Smooth muscle cell (in vitro differentiated cells): ENCODE results near the gene PNLIPRP1. TPM values are rescaled to one million over a fixed set of nuclear protein-coding genes. Genes with fewer than 3 reads are reported as not detected.

Experiments used
- DNase-seq: peaks from one replicate; lab custom pipeline; 2025; ENCODE audit not compliant: unreplicated experiment; lab: John Stamatoyannopoulos, UW
- H2AFZ ChIP-seq: fragments of 200-600 bp; sonication (generic); 2 replicates; pipeline ENCODE4 v1.6.0; 2016; ENCODE audit warnings: antibody characterized with exemption, low read depth, mild to moderate bottlenecking
- H3F3A ChIP-seq: fragments of 200-600 bp; sonication (generic); 2 replicates; pipeline ENCODE4 v1.6.0; 2017; ENCODE audit warnings: antibody characterized with exemption, low read depth
- H3K27ac ChIP-seq: fragments of 200-600 bp; sonication (generic); 2 replicates; pipeline ENCODE4 v1.5.1; 2016; ENCODE audit warnings: low read depth, mild to moderate bottlenecking
- H3K27me3 ChIP-seq: fragments of 200-600 bp; sonication (generic); 2 replicates; pipeline ENCODE4 v1.6.1; 2016; ENCODE audit warnings: low read depth, mild to moderate bottlenecking
- H3K36me3 ChIP-seq: fragments of 200-600 bp; sonication (generic); 2 replicates; pipeline ENCODE4 v1.5.1; 2016; ENCODE audit warnings: low read depth
- H3K4me1 ChIP-seq: fragments of 200-600 bp; sonication (generic); 2 replicates; pipeline ENCODE4 v1.5.1; 2016; ENCODE audit warnings: low read depth
- H3K4me2 ChIP-seq: fragments of 200-600 bp; sonication (generic); 2 replicates; pipeline ENCODE4 v1.6.0; 2016; ENCODE audit warnings: mild to moderate bottlenecking
- H3K4me3 ChIP-seq: fragments of 200-600 bp; sonication (generic); 2 replicates; pipeline ENCODE4 v1.5.1; 2016; ENCODE audit warnings: mild to moderate bottlenecking
- H3K79me2 ChIP-seq: fragments of 200-600 bp; sonication (generic); 2 replicates; pipeline ENCODE4 v1.6.0; 2016; ENCODE audit warnings: low read depth, mild to moderate bottlenecking
- H3K9ac ChIP-seq: fragments of 200-600 bp; sonication (generic); 2 replicates; pipeline ENCODE4 v1.6.0; 2016; ENCODE audit warnings: low read depth
- H3K9me3 ChIP-seq: fragments of 200-600 bp; sonication (generic); replicated peaks from 2 replicates; pipeline ENCODE4 v1.5.1; 2016; ENCODE audit warnings: low read depth
- H4K20me1 ChIP-seq: fragments of 200-600 bp; sonication (generic); 2 replicates; pipeline ENCODE4 v1.6.0; 2016; ENCODE audit warnings: low read depth
- CTCF ChIP-seq: fragments of 200-600 bp; sonication (generic); IDR thresholded peaks from 2 replicates; pipeline ENCODE4 v1.5.1; 2017; ENCODE audit warnings: borderline replicate concordance, mild to moderate bottlenecking, antibody characterized with exemption; ENCODE audit not compliant: insufficient read depth, poor library complexity, severe bottlenecking
- WGBS: methylation state at CpG from one replicate; pipeline ENCODE4 v1.1.7; 2016; ENCODE audit warnings: low lambda C conversion rate; 5-methylcytosine and 5-hydroxymethylcytosine counted together
- polyA plus RNA-seq: library from polyadenylated mRNA; unstranded; fragments of >200 nt; fragmentation: Nextera tagmentation; extraction: Ambion mirVana; gene quantifications from 2 replicates; pipeline ENCODE4 v1.2.1, GENCODE V29; 2016
- total RNA-seq: library from RNA; depleted of rRNA; stranded (reverse); fragments of >200 nt; gene quantifications from 2 replicates; pipeline ENCODE4 v1.2.3, GENCODE V29; 2014

PNLIPRP1 gene
- total and polyA plus RNA-seq, 2 experiments from 2014 or later: not detected

GRCh38 chr10:116555880-116556279, 34.9 kb upstream of the PNLIPRP1 start:
- H3K27ac ChIP-seq: no peak overlapping the region
- H3K9me3 ChIP-seq: no peaks in the 10 kb centered on the region
- H3K27me3 ChIP-seq: no peaks in the 10 kb centered on the region
- DNase-seq: no peak
- H4K20me1 ChIP-seq: no peaks in the 10 kb centered on the region
- no peak for TF ChIP-seq CTCF
- H3K4me1 ChIP-seq: no peaks in the 10 kb centered on the region
- no peak overlapping the region for H2AFZ ChIP-seq
- H3K36me3 ChIP-seq: no peaks in the 10 kb centered on the region
- 86% methylated on average over 6 of the region's 6 CpGs for whole genome bisulfite sequencing
- H3K79me2 ChIP-seq: no peaks in the 10 kb centered on the region
- H3K4me3 ChIP-seq: no peak overlapping the region
- no peaks in the 10 kb centered on the region for H3F3A ChIP-seq
- H3K9ac ChIP-seq: no peak overlapping the region
- no peak overlapping the region for H3K4me2 ChIP-seq

GRCh38 chr10:116557305-116557880, 33.4 kb upstream of the PNLIPRP1 start:
- TF ChIP-seq CTCF: no peak
- WGBS: 87% methylated on average over 5 of the region's 5 CpGs
- Histone ChIP-seq H3K4me2 (no peak overlapping the region), H3K4me1 (no peaks in the 10 kb centered on the region), H3K9me3 (no peaks in the 10 kb centered on the region), H3K27me3 (peaks cover 6% of the 10 kb centered on the region), H3K4me3 (no peak overlapping the region), H4K20me1 (no peaks in the 10 kb centered on the region), H3F3A (no peaks in the 10 kb centered on the region), H3K79me2 (no peaks in the 10 kb centered on the region), H3K36me3 (no peaks in the 10 kb centered on the region), H3K27ac (no peak overlapping the region), H3K9ac (no peak overlapping the region), H2AFZ (no peak overlapping the region)
- DNase-seq: no peak

- Histone ChIP-seq H4K20me1 (no peaks in the 10 kb centered on the region), H3K9me3 (no peaks in the 10 kb centered on the region), H3K4me2 (no peak overlapping the region), H3K27ac (no peak overlapping the region), H3K4me3 (no peak overlapping the region), H3K9ac (no peak overlapping the region), H3K4me1 (no peaks in the 10 kb centered on the region), H2AFZ (no peak overlapping the region), H3F3A (no peaks in the 10 kb centered on the region), H3K36me3 (no peaks in the 10 kb centered on the region), H3K79me2 (no peaks in the 10 kb centered on the region), H3K27me3 (peaks cover 6% of the 10 kb centered on the region)
- WGBS: 96% methylated on average over 8 of the region's 8 CpGs
- no peak for DNase-seq
- no peak for TF ChIP-seq CTCF
These were observed 25.2 kb upstream of the PNLIPRP1 start for GRCh38 chr10:116565534-116565933.

- Histone ChIP-seq H3K36me3 (no peaks in the 10 kb centered on the region), H3F3A (no peaks in the 10 kb centered on the region), H3K27ac (no peak overlapping the region), H3K79me2 (no peaks in the 10 kb centered on the region), H4K20me1 (no peaks in the 10 kb centered on the region), H3K27me3 (peaks cover under 1% of the 10 kb centered on the region), H3K4me3 (no peak overlapping the region), H3K4me2 (no peak overlapping the region), H3K9me3 (no peaks in the 10 kb centered on the region), H3K9ac (no peak overlapping the region), H3K4me1 (no peaks in the 10 kb centered on the region), H2AFZ (no peak overlapping the region)
- no peak for TF ChIP-seq CTCF
- DNase-seq: no peak
These were observed 23.8 kb upstream of the PNLIPRP1 start for GRCh38 chr10:116566932-116567331.
